Cardiac muscle cell (in vitro differentiated cells and primary cell): ENCODE results near the gene PEX16. TPM values are rescaled to one million over a fixed set of nuclear protein-coding genes. Genes with fewer than 3 reads are reported as not detected.

Experiments
- DNase-seq, 2 donors: peaks; one replicate each; pipeline versions ENCODE4 v3.0.0 to v3.0.0-alpha.2; 2010 to 2017; ENCODE audit warnings: low read depth in 1 of 2, low spot score in 1 of 2
- H3K27ac ChIP-seq: fragments of 200-600 bp; sonication (generic); 2 replicates; pipeline ENCODE4 v1.5.1; 2016
- H3K27me3 ChIP-seq: fragments of 200-600 bp; sonication (generic); 2 replicates; pipeline ENCODE4 v1.6.0; 2016; ENCODE audit warnings: control low read depth
- H3K36me3 ChIP-seq: fragments of 200-600 bp; sonication (generic); 2 replicates; pipeline ENCODE4 v1.5.1; 2016; ENCODE audit warnings: control low read depth
- H3K4me1 ChIP-seq: fragments of 200-600 bp; sonication (generic); 2 replicates; pipeline ENCODE4 v1.8.1; 2017; ENCODE audit warnings: low read depth, mild to moderate bottlenecking, mixed run types
- H3K4me3 ChIP-seq: fragments of 200-600 bp; sonication (generic); 2 replicates; pipeline ENCODE4 v1.5.1; 2016; ENCODE audit warnings: mild to moderate bottlenecking
- H3K9me3 ChIP-seq: fragments of 200-600 bp; sonication (generic); 2 replicates; pipeline ENCODE4 v1.5.1; 2017; ENCODE audit warnings: low read depth, mild to moderate bottlenecking, control low read depth
- CTCF ChIP-seq: IDR thresholded peaks from 2 replicates; pipeline ENCODE4 v1.5.1; 2012; ENCODE audit warnings: low read depth, mild to moderate bottlenecking, low read length
- polyA plus RNA-seq: library from polyadenylated mRNA; unstranded; fragments of >200 nt; fragmentation: Nextera tagmentation; extraction: Ambion mirVana; gene quantifications from 2 replicates; pipeline ENCODE4 v1.2.1, GENCODE V29; 2016
- total RNA-seq: library from RNA; depleted of rRNA; stranded (reverse); fragments of >200 nt; gene quantifications from 2 replicates; pipeline ENCODE4 v1.2.3, GENCODE V29; 2016

Gene PEX16
- total and polyA plus RNA-seq, 2 experiments from 2014 or later: 38.9 to 43.0 TPM

DNA sequence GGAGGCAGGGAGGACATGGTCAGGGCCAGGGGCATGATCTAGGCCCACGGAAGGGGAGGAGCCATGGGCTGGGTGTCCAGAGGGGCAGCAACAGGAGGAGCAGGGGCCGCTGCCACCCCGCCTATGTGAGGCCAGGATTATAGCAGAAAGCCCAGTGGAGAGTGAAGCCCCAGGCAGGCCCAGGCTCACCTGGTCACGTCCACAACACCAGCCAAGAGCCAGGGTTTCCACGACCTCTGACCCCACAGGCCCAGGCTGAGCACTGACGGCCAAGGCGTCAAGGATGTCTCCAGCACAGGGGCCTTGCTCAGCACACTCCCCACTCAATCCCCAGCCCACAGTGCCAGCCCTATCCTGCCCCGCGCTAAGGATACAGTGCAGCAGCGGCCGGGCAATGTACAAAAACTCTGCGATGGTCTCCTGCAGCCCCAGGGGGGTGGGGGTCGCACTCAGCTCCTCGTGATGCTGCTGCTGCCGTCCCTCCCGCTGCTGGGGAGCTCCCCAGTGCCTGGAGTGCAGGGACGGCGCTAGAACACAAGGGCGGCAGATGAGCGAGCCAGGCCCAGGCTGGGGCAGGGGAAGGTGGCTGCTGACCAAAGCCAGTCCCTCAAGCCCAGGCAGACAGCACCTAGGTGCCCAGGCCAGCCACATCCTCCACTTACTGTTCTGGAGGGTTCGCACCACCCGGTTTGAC lies 3.6 kb downstream of the PEX16 start:
- no peak for DNase-seq
- Histone ChIP-seq H3K27me3 (no peaks in the 10 kb centered on the region), H3K4me1 (no peaks in the 10 kb centered on the region), H3K27ac (no peak overlapping the region), H3K4me3 (no peak overlapping the region), H3K36me3 (peaks cover 16% of the 10 kb centered on the region), H3K9me3 (no peaks in the 10 kb centered on the region)
- TF ChIP-seq CTCF: no peak

GRCh38 chr11:45913514-45913913 lies 4.2 kb downstream of the PEX16 start:
- Histone ChIP-seq H3K36me3 (peaks cover 16% of the 10 kb centered on the region), H3K4me3 (no peak overlapping the region), H3K27ac (no peak overlapping the region), H3K4me1 (no peaks in the 10 kb centered on the region), H3K27me3 (no peaks in the 10 kb centered on the region), H3K9me3 (no peaks in the 10 kb centered on the region)
- no peak for TF ChIP-seq CTCF
- DNase-seq: no peak

DNA sequence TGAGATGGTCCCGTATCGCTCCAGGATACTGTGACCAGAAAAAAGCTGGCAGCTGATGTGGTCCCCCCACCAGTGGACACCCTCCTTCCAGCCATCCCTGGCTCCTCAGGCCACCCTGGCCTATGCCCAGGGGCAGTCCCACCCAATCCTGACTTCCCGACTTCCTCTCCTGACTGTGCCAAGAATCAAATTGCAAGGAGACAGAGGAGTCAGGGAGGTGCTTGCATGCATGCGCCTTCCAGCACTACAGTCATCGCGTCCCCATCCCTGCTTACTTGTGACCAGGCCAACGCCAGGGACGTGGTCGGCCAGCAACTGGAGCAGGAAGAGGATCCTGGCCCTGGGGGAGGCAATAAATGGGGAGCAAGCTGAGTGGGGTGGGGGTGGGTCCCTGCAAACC lies 7.1 kb downstream of the PEX16 start:
- no peak for TF ChIP-seq CTCF
- no peak overlapping the region for H3K4me3 ChIP-seq
- H3K27me3 ChIP-seq: no peaks in the 10 kb centered on the region
- peaks cover 16% of the 10 kb centered on the region for H3K36me3 ChIP-seq
- no peaks in the 10 kb centered on the region for H3K9me3 ChIP-seq
- no peak overlapping the region for H3K27ac ChIP-seq
- no peaks in the 10 kb centered on the region for H3K4me1 ChIP-seq
- DNase-seq: no peak

DNA sequence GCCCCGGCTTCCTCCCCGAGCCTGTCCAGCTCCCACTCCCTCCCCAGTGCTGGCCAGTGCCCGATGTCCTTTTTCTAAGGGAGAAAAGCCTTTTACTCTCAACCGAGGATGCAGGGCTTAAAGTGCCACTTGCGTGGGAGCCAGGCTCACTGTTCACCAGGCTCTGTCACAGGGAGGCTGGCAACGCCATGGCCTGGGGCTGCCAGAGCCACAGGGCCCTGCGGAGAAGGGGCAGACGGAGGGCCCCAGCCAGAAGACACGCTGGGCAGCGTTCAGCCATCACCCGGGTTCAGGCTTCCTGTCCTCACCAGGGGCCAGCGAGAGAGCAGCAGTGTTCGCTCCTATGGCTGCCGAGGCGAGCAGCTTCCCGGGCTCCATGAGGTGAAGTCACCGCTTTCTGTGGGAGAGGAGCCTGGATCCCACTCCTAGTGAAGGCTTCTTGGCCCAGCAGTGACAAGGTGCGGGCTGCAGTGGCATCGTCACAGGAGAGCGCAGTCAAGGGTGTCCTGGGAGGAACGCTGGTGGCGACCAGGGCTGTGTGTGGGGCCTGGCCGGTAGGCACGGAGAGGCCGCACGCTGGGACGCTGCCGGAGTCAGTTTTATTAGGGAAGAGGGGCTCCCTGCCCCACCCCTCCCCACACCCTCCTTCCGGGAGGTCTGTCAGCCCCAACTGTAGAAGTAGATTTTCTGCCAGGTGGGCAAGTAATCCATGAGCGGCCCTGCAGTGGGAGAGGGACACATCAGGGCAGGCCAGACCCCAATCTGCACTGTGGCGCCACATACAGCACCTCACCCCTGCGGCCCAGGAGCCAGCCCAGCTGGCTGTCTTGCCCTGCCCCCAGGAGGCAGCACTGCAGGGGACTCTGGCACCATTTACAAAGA lies 7.8 kb downstream of the PEX16 start:
- H3K4me3 ChIP-seq: no peak overlapping the region
- H3K36me3 ChIP-seq: peaks cover 16% of the 10 kb centered on the region
- no peaks in the 10 kb centered on the region for H3K27me3 ChIP-seq

DNA sequence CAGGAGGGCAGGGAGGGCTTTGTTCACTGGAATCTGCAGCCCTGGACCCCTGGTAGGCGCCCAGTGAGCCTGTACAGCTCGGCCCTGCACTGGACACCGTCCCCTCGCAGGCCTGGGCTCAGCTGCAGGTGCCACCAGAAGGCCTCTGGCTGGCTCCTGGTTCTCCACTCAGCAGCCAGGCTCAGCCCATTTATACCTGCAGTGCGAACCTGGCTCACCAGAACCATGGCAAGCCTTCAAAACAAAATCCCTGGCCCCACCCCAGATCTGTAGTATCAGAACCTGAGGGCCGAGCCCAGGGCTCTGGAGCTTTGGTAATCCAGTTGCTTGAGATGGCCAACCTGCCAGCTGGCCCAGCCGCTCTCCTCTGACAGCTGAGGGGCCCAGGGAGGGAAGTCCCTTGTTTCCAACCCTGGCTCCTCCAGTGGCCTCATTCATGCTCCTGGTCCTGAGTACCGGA lies 9.7 kb downstream of the PEX16 start:
- H3K9me3 ChIP-seq: no peaks in the 10 kb centered on the region
- DNase-seq: no peak
- H3K27me3 ChIP-seq: no peaks in the 10 kb centered on the region
- no peak for TF ChIP-seq CTCF
- no peak overlapping the region for H3K4me3 ChIP-seq
- no peaks in the 10 kb centered on the region for H3K4me1 ChIP-seq
- H3K36me3 ChIP-seq: peaks cover 2% of the 10 kb centered on the region
- H3K27ac ChIP-seq: no peak overlapping the region

More for the DNA sequence above, 7.8 kb downstream of the PEX16 start:
- no peak for DNase-seq
- Histone ChIP-seq H3K4me1 (no peaks in the 10 kb centered on the region), H3K27ac (no peak overlapping the region), H3K9me3 (no peaks in the 10 kb centered on the region)
- TF ChIP-seq CTCF: no peak
